GM21825 (cell line): ENCODE results near the gene NEK6.

ENCODE experiments used
- ATAC-seq: cut with Tn5 transposase; IDR thresholded peaks from one replicate; pipeline ENCODE4 v1.9.1; 2021; ENCODE audit warnings: mild to moderate bottlenecking, moderate library complexity; ENCODE audit not compliant: unreplicated experiment

The NEK6 gene

GRCh38 chr9:124368692-124369091, 110.9 kb downstream of the NEK6 start:
- ATAC-seq, result no peak

- ATAC-seq, result no peak
Observed at GRCh38 chr9:124369231-124369797, 111.6 kb downstream of the NEK6 start.

GRCh38 chr9:124370896-124371582, 113.3 kb downstream of the NEK6 start:
- no peak for ATAC-seq

GRCh38 chr9:124372038-124372437, 114.3 kb downstream of the NEK6 start:
- ATAC-seq, result no peak

GRCh38 chr9:124373386-124373785, 115.6 kb downstream of the NEK6 start:
- ATAC-seq, result no peak

- no peak for ATAC-seq
Observed at GRCh38 chr9:124373851-124374250, 116.1 kb downstream of the NEK6 start.

GRCh38 chr9:124375726-124376125, 118.0 kb downstream of the NEK6 start:
- no peak for ATAC-seq

- no peak for ATAC-seq
Observed at GRCh38 chr9:124376329-124376728, 118.6 kb downstream of the NEK6 start.

- ATAC-seq, result no peak
Observed at GRCh38 chr9:124377551-124378406, 120.0 kb downstream of the NEK6 start.

- no peak for ATAC-seq
Observed at GRCh38 chr9:124381170-124381945, 123.6 kb downstream of the NEK6 start.

- ATAC-seq, result no peak
Observed at GRCh38 chr9:124384210-124384609, 126.5 kb downstream of the NEK6 start.

GRCh38 chr9:124384846-124385245, 127.1 kb downstream of the NEK6 start:
- ATAC-seq, result no peak

- ATAC-seq, result no peak
Observed at GRCh38 chr9:124385623-124386022, 127.9 kb downstream of the NEK6 start.

GRCh38 chr9:124386201-124386600, 128.5 kb downstream of the NEK6 start:
- no peak for ATAC-seq

GRCh38 chr9:124388275-124389048, 130.7 kb downstream of the NEK6 start:
- no peak for ATAC-seq

- ATAC-seq, result no peak
Observed at GRCh38 chr9:124389146-124389939, 131.6 kb downstream of the NEK6 start.

- no peak for ATAC-seq
Observed at GRCh38 chr9:124390794-124391658, 133.3 kb downstream of the NEK6 start.

GRCh38 chr9:124392254-124392870, 134.6 kb downstream of the NEK6 start:
- no peak for ATAC-seq
